Stimulated activated CD4-positive, alpha-beta T cell treated with anti-CD3 and anti-CD28 coated beads, Interleukin-12 subunit alpha, Interleukin-12 subunit beta, amount 100 ng/mL, for 4 hours (primary cell): Measurements from ENCODE around the gene MARF1.
"Not testable (repeated sequence)": the region's sequence is repeated elsewhere in the genome, so short reads cannot be mapped to it uniquely, and the experiment has no call there.

Experiments used
- DNase-seq: peaks from one replicate; pipeline ENCODE4 v3.0.0-alpha.2; 2020

The MARF1 gene

GRCh38 chr16:15643048-15643945 lies at the start of gene MARF1:
MARF1 (minus strand) TSS chr16:15643154; CDS start chr16:15639233, 3,921 bp downstream.
- peak; percentile 100 for DNase-seq

- not testable (repeated sequence) for DNase-seq
These were observed 49.6 kb upstream of the MARF1 start for GRCh38 chr16:15692508-15692907.

- DNase-seq, result no peak
These were observed 48.1 kb upstream of the MARF1 start for GRCh38 chr16:15691046-15691445.

GRCh38 chr16:15690296-15690695 lies 47.3 kb upstream of the MARF1 start:
- no peak for DNase-seq

- no peak for DNase-seq
These were observed 46.3 kb upstream of the MARF1 start for GRCh38 chr16:15689290-15689689.

DNA sequence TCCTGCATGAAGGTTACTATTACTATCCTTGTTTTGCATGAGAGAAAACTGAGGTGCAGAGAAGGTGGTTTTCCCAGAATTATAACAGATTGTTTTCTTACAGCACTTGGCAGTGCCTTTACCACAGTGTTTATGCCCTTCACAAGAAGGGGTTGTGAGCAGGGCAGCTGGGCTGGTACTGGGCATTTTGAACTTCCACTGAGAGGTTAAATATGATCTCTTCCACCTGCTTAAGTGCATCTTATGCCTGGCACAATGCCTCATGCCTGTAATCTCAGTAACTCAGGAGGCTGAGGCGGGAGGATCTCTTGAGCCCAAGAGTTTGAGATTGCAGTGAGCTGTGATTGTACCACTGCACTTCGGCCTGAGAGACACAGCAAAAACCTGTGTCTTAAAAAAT lies 43.3 kb upstream of the MARF1 start:
- DNase-seq, result no peak

DNA sequence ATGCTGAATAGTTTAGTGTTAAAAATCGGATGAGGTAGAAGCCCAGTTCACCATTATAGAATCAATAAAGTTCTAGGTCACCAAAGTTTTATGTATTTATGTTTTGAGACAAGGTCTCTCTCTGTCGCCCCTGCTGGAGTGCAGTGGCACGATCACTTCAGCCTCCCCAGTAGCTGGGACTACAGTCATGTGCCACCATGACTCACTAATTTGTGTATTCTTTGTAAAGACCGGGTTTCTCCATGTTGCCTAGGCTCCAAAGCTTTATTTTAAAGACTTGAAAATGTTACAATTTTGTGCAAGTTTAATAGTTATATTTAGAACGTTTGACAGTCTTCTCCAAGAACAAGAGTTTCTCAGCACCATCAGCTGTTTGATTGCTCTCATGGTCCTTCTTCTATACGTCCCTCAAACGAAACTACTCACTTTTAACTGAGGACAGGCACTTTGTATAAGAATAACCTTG lies 39.2 kb upstream of the MARF1 start:
- peak; percentile 24 for DNase-seq

DNA sequence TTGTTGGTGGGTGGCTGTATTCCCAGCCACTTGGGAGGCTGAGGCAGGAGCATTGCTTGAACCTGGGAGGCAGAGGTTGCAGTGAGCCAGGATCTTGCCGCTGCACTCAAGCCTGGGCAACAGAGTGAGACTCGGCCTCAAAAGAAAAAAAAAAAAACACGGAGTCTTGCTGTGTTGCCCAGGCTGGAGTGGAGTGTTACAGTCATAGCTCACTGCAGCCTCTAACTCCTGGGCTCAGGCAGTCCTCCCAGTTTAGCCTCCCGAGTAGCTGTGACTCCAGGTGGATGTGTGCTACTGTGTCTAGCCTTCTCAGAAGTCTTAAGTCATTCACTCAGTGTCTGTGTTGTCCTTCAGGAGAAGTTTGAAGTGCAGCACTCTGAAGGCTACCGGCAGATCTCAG lies 34.5 kb upstream of the MARF1 start:
- DNase-seq, result no peak

DNA sequence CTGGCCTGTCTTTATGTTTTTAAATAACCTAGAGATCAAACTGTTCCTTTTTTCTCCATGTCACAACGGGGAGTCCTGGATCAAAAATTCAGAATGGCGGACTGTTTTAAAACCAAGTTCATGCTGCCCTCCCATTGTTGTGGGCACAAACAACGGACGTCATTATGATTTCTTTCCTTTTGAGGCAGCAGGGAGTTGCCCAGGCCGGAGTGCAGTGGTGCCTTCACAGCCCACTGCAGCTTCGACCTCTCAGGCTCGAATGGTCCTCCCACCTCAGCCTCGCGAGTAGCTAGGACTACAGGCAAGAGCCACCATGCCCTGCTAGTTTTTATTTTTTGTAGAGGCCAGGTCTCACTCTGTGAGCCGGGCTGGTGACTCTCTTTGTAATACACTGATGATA lies 33.6 kb upstream of the MARF1 start:
- no peak for DNase-seq

DNA sequence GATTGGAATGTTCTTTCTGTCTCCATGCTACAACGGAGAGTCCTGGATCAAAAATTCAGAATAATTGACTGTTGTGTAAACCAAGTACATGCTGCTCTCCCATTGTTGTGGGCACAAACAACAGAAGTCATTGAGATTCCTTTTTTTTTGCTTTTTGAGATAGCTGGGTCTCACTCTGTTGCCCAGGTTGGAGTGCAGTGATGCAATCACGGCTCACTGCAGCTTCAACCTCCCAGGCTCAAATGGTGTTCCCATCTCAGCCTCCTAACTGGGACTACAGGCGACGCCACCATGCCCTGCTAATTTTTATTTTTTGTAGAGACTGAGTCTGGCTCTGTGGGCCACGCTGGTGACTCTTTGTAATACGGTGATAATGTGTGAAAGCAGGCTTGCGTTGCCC lies 31.6 kb upstream of the MARF1 start:
- no peak for DNase-seq

DNA sequence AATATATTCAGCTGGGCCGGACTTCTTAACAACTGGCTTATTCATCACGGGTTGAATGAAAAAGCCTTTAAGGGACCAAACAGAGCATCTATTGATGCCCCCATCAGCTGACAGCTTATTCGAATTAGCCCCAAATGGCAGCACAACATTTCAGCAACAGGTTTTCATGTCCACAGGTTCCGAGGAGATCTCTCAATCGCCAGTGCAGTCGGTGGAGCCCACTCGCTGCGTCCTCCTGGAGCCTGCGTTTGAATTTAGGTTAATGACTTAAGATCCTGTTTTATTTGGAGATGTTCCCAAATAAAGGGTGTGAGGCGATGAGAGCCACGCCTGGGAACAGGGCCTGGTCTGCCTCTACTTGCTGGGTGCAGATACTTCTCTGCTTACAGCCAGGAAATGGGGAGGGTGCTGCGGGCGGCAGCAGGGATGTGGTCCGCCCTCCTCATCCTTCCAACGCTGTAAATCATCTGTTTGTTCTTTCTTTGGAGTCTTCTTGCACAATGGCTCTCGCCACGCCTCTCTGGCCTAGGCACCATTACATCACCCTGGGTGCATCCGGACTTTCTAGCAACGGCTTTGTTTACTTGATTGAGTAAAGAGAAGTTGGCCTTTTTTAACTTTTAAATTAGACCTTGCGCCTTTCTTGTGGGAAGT lies 29.7 kb upstream of the MARF1 start:
- DNase-seq, result peak; percentile 28

- not testable (repeated sequence) for DNase-seq
These were observed 29.2 kb upstream of the MARF1 start for GRCh38 chr16:15672127-15672513.

DNA sequence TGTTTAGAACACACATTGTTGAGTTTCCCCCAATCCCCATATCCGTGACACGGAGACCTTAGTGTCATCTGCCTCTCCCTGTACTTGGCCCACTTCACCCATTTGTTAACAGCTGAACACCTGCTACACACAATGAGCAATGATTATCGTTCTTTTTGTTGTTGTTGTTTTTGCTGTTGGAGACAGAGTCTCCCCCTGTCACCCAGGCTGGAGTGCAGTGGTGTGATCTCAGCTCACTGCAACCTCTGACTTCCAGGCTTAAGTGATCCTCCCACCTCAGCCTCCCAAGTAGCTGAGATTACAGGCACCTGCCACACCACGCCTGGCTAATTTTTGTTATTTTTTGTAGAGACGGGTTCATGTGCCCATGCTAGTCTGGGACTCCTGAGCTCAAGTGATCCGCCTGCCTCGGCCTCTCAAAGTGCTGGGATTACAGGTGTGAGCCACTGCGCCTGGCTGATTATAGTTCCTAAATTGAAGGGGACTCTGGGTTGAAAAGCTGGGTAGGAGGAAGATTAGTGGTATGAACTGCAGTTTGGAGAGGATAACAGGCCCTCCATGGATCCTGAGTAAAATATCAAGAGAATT lies 28.7 kb upstream of the MARF1 start:
- DNase-seq, result no peak

GRCh38 chr16:15667091-15667742 lies 24.3 kb upstream of the MARF1 start:
- DNase-seq, result no peak

GRCh38 chr16:15665107-15665506 lies 22.2 kb upstream of the MARF1 start:
- no peak for DNase-seq

- DNase-seq, result no peak
These were observed 17.2 kb upstream of the MARF1 start for GRCh38 chr16:15660203-15660601.

GRCh38 chr16:15658556-15658955 lies 15.6 kb upstream of the MARF1 start:
- DNase-seq, result no peak

GRCh38 chr16:15658149-15658548 lies 15.2 kb upstream of the MARF1 start:
- DNase-seq, result no peak

DNA sequence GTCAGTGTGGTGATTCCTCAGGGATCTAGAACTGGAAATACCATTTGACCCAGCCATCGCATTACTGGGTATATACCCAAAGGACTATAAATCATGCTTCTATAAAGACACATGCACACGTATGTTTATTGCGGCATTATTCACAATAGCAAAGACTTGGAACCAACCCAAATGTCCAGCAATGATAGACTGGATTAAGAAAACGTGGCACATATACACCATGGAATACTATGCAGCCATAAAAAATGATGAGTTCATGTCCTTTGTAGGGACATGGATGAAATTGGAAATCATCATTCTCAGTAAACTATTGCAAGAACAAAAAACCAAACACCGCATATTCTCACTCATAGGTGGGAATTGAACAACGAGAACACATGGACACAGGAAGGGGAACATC lies 12.6 kb upstream of the MARF1 start:
- DNase-seq, result not testable (repeated sequence)

GRCh38 chr16:15654591-15654990 lies 11.6 kb upstream of the MARF1 start:
- DNase-seq, result no peak

- no peak for DNase-seq
These were observed 10.3 kb upstream of the MARF1 start for GRCh38 chr16:15653227-15653626.

GRCh38 chr16:15652293-15653001 lies 9.5 kb upstream of the MARF1 start:
- no peak for DNase-seq
